ENCODE results near the gene CENPX. TPM values are rescaled to one million over a fixed set of nuclear protein-coding genes. Genes with fewer than 3 reads are reported as not detected.

Gene CENPX
- total RNA-seq, 1 donor from 2014 or later = 27.0 TPM

DNA sequence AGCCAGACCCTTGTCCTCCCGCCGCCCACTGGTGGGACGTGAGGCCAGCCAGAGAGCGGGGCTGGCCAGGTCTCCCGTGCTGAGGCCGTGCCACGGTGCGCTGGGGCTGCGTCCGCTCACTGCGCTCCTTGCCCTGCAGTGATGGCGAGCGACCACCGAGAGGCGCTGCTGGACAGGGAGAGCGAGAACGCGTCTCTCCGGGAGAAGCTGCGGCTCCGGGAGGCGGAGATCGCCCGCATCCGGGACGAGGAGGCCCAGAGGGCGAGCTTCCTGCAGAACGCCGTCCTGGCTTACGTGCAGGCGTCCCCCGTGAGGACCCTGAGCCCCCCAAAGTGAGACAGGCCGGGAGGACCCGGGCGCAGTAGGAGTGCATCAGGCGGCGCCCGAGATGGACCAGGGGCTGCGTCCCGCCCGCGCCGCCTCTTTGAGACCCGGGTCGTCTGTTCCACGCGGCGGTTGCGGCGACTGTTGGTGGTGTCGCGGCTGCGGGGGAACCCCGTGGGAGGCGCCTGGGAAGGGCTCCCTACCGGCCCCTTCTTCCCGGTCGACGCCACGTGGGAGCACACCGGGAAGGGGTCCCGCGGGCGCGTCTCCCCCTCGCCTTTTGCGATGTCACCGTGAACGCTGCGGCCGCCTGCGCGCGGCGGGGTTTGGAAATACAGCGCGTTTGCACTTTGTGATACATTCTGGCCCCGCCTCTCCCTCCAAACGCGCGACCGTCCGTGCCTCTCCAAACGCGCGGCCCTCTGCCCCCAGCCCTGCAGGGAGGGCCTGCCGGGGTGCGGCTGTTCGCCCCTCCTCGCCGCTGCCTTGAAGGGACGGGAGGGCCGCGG is 8.0 kb upstream of the CENPX start:
- DNase-seq (peak; percentile 90), ATAC-seq (peak; percentile 87)
- intact Hi-C loops (cut with micrococcal nuclease) = no loop called here

DNA sequence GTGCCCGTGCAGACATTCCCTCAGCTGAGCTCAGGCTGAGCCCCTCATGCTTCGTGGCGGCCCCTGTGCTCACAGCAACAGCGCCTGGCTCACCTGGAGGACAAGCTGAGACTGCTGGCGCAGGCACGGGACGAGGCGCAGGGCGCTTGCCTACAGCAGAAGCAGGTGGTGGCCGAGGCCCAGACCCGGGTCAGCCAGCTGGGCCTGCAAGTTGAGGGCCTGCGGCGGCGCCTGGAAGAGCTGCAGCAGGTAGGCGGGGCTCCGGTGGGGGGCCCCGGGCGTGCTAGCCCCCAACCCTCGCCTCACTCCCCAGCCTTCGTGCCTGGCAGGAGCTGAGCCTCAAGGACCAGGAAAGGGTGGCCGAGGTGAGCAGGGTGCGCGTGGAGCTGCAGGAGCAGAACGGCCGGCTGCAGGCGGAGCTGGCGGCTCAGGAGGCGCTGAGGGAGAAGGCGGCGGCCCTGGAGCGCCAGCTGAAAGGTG is 7.4 kb upstream of the CENPX start:
- peak; percentile 4 for ATAC-seq

DNA sequence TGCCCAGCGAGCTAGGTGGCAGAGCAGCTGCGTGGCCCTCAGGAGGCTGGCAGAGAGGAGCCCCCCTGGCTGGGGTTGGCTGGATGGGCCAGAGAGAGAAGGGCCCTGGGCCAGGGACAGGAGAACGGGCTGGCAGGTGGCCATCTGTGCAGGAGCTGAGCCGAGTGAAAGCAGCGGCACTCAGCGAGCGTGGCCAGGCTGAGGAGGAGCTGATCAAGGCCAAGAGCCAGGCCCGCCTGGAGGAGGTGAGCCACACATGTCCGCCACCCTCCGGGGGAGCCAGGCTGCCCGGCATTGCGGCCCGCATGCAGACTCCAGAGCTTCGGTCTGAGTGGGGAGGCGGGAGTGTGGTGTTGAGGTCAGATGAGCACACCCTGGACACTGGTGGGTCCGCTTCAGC is 6.7 kb upstream of the CENPX start:
- DNase-seq = peak; percentile 83
- ATAC-seq = peak; percentile 51

More for the DNA sequence above, 7.4 kb upstream of the CENPX start:
- intact Hi-C loops (cut with micrococcal nuclease) = loop anchor here (10.0 kb wide), 1 partner anchor 75 kb away; no protein-coding TSS in a partner anchor
- no peak for DNase-seq

DNA sequence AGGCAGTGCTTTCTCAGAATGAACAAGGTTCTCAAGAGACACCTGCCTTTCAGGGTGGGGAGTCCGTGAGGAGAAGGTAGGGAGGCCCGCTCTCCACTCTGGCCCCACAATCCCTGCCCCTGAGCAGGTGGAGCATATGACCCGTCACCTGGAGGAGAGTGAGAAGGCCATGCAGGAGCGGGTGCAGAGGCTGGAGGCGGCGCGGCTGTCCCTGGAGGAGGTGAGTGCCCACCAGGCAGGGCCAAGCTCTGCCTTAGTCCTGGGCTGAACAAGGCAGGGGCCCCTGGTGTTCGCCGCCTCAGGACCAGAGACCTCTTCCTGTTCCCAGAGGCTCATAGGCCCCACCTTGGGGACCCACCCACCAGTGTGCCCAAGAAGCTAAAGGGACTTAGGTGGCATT is 6.3 kb upstream of the CENPX start:
- intact Hi-C loops (cut with micrococcal nuclease) = loop anchor here (10.0 kb wide), 1 partner anchor 74 kb away; no protein-coding TSS in a partner anchor
- no peak for DNase-seq
- no peak for ATAC-seq

More for the DNA sequence above, 6.7 kb upstream of the CENPX start:
- intact Hi-C loops (cut with micrococcal nuclease) = loop anchor here (10.0 kb wide), 1 partner anchor 75 kb away; no protein-coding TSS in a partner anchor

DNA sequence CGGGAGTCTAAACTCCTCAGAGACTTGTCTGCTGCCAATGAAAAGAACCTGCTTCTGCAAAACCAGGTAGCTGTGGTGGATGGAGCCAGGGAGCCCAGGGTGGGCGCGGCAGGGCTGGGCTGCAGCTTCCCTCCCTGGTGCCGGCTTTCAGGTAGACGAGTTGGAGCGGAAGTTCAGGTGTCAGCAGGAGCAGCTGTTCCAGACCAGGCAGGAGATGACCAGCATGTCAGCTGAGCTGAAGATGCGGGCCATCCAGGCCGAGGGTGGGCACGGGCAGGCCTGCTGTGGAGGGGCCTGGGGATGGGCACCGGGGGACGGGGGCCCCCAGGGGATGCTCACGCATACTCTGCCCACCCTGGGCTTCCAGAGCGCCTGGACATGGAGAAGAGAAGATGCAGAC is 5.6 kb upstream of the CENPX start:
- DNase-seq = no peak
- ATAC-seq = no peak
- intact Hi-C loops (cut with micrococcal nuclease) = loop anchor here (10.0 kb wide), 1 partner anchor 73 kb away; no protein-coding TSS in a partner anchor

DNA sequence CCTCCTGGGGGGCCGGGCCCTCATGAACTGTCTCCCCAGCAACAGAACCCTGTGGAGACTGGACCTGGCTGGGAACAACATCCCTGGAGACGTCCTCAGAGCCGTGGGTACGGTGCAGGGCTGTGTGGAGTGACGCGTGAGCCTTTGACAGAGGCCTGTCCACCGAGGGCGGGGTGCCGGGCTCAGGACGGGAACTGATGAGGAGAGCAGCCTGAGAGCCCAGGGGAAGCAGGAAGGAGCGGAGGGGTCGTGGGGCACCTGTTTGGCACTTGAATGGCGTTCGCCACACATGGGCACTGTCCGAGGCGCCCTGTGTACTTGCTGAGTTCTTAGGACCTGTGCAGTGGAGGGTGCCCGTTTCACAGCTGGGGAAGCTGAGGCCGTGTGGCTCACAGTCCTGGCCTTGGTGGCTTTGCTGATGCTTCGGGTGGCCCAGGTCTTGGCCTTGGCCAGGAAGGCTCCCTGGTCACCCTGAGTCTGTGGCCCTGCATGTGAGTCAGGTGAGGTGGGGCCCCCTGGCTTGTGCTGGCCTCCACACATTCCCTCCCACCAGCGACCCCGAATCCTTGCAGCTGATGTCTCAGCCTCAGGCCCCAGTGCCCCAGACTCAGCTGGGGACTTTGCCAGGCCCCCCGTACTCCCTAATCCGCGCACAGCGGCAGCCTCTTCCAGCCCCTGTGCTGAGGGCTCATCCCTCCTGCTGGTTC is 2.9 kb upstream of the CENPX start:
- DNase-seq (no peak), ATAC-seq (no peak)
- intact Hi-C loops (cut with micrococcal nuclease) = loop anchor here (10.0 kb wide), 1 partner anchor 71 kb away; no protein-coding TSS in a partner anchor

DNA sequence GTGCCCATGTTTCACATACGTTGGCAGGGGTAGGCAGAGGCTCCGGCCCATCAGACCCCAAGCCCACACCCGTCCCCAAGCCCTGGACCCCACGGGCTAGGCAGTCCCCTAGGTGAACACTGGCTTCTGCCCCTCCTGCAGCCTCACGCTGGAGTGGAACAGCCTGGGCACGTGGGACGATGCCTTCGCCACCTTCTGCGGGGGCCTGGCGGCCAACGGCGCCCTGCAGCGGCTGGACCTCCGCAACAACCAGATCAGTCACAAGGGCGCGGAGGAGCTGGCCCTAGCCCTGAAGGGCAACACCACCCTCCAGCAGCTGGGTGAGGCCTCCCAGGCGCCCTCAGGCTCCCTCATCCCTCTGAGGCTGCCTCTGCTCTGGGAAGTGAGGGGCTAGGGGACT is 2.2 kb upstream of the CENPX start:
- intact Hi-C loops (cut with micrococcal nuclease) = loop anchor here (10.0 kb wide), 1 partner anchor 70 kb away; no protein-coding TSS in a partner anchor
- ATAC-seq (no peak), DNase-seq (no peak)

DNA sequence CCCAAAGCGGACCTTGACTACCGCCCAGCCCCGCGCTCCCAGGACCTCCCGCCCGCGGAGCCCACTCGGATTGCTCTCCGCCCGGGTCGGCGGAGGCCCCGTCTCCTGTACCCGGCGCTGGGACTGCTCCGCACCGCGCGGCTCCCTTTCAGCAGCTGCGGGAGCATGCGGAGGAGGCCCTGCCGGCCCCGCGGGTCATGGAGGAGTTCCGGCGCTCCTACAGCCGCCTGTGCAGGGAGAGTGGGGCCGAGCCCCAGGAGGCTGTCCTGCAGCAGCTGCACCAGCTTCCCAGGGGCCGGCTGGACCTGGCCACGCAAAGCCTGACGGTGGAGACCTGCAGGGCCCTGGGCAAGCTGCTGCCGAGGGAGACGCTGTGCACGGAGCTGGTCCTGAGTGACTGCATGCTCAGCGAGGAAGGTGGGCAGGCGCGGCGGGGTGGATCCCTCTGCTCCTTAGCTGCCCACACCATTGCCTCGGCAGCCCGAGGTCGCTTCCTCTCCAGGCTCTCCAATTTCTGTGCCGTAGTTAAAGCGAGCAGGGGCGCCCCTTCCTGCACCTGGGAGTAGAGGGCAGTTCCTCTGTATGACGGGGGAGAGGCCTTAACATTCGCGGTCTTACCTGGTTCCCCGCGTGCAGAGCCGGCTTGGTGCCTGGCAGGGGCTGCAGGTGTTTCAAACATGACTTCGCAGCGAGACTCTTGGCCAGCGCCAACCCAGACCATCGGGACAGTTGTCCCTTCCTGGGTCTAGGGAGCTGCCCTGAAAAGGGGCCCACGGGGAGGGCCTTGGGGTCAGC is 966 bp upstream of the CENPX start:
- no peak for DNase-seq
- intact Hi-C loops (cut with micrococcal nuclease) = loop anchor here (10.0 kb wide), 1 partner anchor 69 kb away; no protein-coding TSS in a partner anchor

DNA sequence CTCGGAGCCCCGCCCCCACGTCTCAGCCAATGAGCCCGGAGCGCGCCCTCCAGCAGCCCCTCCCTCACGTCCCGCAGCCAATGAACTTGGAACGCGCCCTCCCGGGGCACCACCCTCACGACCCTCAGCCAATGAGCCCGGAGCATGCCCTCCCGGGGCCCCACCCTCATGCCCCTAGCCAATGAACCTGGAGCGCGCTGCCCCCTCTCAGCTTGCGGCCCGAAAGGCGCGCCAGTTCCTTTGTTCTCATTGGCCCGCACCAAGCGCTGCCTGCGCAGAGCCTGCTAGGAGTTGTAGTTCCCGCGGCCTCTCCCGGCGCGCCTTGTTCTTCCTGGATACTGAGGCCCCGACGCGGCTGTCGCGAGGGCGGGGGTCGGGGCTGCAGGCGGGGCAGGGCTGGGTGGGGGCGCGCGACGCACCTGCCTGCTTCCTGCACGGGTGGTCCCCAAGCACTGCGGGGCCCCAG is 336 bp upstream of the CENPX start, which contains the start of gene LRRC45:
Gene LRRC45 (plus strand): TSS at position 325 of the 466 bp plus-strand sequence. CDS start 339 bp downstream, outside the sequence.
- intact Hi-C loops (cut with micrococcal nuclease) = loop anchor here (10.0 kb wide), 1 partner anchor 68 kb away; no protein-coding TSS in a partner anchor
- ATAC-seq = peak; percentile 94
- DNase-seq = peak; percentile 100

More for the DNA sequence above, 966 bp upstream of the CENPX start:
- peak; percentile 0 for ATAC-seq

DNA sequence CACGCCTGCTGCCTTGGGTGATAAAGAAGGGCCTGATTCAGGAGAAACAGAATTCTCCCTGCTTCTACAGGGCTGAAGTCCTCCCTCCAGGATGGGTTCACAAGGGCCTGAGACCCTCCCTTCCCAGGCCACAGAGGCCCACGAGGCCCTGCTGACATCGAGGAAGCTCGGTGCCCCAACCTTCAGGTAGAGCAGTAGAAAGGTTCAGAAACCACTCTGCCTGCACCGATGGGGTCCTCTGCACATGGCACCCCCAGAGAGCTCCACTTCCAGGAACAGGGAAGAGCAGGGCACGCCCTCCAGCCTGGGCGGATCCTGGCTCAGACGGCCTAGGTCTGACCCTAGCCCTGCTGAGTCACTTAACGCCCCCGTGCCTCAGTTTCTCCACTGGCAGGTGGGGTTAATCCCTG is 773 bp downstream of the CENPX start:
- DNase-seq (no peak), ATAC-seq (no peak)
- intact Hi-C loops (cut with micrococcal nuclease) = loop anchor here (10.0 kb wide), 1 partner anchor 67 kb away; no protein-coding TSS in a partner anchor

DNA sequence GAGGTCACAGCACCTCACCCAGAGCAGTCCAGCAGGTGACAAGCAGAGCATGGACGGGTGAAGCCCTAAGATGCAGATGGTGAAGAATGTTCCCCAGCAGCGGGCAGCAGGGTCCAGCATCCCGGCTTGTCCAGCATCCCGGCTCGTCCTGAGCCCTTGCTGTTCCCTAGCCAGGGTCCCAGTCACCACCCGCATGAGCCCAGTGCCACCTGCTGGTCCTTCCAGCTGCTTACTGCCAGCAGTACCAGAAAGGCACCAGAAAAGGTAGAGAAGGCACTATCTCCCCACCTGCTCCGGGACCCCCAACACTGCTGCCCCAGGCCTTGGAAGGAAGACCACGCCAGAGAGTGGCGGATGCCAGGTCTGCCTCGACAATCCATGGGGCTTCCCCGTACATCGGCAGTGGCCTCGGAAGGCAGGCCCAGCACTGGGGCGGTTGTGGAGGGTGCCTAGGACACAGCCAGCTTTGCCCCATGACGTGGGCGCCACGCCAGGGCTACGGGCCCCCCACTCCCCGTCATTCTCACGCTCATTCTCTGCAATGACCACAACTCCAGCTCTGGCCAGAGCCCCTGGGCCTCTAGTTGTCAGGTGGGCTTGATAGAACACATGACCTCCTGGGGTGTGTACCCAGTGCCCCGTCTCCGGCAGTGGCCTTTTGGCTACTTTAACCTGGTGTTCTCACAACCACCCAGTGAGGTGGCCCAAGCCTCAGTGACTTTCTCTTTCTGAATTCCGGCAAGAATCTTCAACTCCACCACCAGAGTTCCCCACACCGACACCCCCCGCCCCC is 1.4 kb downstream of the CENPX start:
- ATAC-seq = peak; percentile 31
- peak; percentile 86 for DNase-seq
- intact Hi-C loops (cut with micrococcal nuclease) = loop anchor here (10.0 kb wide), 1 partner anchor 67 kb away; no protein-coding TSS in a partner anchor

DNA sequence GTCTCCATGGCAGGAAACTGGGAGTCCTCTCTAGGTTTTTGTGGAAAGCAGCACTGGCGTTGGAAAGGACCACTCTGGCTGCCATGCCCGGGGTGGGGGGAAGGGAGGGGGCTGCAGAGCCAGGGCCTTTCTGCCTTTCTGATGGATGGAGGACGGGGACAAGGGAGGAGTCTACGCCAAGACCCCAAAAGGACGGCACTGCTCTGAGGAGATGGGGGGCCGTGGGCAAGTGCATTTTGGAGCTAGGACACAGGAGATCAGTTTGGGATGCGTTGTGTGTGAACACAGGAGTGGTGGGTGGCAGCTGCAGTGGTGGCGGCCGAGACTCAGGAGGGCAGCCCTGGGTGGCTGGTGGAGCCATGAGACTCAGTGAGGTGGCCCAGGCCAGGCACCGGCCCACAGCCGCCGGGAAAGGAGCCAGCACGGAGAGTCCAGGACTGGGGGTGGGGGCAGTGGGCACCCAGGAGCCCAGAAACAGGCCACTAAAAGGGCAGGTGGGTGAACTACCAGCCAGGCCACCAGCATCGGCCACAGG is 2.0 kb downstream of the CENPX start:
- intact Hi-C loops (cut with micrococcal nuclease) = loop anchor here (10.0 kb wide), 1 partner anchor 66 kb away; no protein-coding TSS in a partner anchor
- no peak for ATAC-seq
- no peak for DNase-seq

DNA sequence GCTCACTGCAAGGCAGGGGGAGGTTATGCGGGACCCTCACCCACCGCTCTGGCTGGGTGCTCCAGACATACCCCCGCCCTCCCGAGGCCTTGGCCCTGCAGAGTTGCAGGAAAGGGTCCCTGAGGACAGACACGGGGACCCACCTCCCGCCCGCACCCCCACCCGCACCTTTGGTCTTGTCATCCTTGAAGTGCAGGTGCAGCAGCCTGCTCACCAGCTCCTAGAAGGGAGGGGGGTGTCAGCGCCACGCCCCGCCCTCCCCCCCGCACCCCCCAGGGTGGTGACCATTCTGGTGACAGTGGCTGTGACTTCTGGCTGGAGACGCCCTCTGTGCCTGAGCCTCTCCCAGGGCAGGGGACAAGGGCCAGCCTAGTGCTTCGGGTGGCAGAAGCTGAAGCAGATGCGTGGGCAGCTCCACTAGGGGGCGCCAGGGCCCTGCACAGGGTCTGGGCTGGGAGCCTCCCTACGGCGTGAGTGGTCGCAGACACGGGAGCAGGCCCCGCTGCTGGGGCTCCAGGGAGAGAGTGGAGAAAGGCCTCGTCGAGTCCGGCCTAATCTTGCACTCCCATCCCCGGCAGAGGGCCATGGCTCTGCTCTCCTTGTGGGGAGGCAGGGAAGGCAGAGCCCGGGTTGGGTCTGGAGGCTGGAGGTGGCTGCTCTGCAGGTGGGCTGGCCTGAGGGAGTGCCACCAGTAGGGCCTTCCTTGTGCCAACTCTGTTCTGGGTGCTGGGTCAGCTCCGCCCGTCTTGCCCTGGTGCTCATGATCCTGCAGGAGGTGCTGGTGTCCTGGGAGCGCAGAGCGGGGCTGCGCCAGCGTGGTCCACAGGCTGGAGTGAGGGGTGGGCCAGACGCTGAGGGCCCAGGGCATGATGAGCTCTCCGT is 2.7 kb downstream of the CENPX start:
- ATAC-seq (no peak), DNase-seq (peak; percentile 75)
- intact Hi-C loops (cut with micrococcal nuclease) = loop anchor here (10.0 kb wide), 1 partner anchor 65 kb away; no protein-coding TSS in a partner anchor

DNA sequence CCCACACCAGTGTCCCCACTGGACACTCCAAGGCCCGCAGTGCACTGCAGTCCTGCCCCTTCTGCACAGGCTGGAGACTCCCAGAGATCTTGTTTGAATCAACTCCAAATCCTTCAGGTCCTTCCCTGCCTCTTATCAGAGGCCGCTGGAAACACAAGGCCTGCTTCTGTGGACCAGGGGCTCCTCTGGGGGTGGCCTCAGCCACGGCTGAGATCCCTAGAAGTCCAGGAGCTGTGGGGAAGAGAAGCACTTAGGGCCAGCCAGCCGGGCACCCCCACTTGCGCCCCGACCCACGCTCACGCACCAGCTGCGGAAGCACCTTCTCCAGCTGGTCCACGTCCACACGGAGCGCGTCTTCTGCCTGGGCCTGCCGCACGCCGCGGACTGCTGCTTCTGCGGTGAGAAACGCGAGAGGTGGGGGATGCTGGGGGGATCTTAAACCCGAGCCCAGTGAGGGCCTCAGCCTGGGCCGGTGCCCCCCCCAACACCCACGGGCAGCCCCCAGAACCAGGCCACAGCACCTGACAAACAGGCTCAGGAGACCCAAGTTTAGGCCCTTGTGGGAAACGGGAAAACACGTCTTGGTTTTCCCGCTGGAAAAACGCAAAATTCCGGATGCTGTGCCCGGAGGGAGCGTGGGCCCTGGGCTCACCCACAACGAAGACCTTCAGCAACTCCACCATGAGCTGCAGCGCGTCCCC is 3.5 kb downstream of the CENPX start:
- DNase-seq (no peak), ATAC-seq (no peak)
- intact Hi-C loops (cut with micrococcal nuclease) = no loop called here

DNA sequence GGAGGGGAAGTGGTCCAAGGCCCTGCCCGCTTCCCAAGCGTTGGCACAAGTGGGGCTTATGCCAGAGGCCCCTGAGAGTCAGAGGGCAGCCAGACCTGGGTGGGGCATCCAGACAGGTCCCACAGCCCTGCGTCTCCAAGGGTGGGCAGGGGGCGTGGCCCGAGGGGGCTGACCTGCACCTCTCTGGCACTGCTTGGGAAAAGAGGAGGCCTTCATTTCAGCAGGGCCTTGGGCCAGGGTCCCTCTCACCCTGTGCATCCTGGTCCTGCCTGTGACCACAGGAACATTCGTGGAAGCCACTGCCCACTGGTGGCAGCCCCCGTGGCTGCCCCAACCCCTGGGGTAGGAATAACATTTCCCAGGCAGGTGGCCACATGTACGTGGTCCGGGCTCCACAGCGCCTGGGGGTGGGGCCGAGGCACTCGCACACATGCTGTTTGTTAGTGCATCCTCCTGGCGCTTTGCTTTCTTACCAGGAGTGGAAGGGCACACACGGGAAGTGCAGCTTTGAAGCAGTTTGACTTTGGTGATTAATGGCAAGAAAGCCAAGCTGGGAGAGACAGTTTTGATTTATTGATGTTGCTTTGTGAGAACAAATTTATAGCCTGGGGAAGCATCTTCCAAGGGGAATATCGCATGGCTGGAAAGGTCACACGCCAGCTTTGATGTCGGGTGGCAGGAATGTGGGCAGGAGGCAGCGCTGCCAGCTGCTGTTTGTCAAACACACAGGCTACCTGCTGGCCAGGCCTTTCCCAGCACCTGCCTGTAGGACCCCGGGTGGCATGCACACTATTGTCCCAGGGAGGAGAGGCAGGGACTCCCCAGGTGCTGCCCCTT is 4.3 kb downstream of the CENPX start:
- no peak for ATAC-seq
- intact Hi-C loops (cut with micrococcal nuclease) = no loop called here
- no peak for DNase-seq
